ENCODE measurements around the gene ZNF408.
"Not testable (repeated sequence)": the region's sequence is repeated elsewhere in the genome, so short reads cannot be mapped to it uniquely, and the experiment has no call there.

Gene ZNF408

DNA sequence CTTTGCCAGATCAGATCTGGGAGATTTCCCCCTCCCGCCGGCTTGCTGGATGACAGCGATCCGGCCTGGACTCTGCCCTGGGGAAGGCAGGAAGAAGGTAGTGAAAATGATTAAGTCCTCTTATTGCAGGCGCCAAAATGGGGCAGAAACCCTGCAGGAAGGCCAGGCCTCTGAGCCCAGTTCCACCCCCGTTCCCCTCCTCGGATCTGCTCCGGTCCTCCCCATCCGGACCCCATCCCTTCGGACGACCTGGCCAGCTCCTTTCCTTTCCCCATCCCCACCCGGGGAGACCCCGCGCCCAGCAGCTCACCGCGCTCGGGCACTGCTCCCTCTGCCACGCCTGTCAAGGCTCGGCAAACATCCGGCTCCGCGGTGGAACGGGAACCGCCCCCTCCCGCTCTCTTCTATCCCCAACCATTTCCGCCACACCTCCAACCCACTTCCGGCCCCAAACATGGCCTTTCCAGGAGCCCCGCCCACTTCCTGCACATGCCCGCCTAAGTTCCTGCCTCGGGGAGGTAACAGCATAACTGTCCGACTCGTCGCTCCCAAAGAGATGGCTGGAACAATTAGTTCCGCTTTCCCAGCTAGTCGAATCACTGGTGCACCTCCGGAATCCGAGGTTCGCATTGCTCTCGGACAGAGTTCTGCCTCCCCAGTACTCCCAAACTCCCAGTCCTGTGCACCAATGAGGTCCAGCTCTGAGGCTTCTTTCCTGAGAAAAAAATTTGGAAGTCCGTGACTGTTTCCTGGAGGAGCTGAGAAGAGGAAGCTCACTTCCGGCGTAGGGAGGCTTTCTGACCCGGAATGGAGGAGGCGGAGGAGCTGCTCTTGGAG is at the start of gene ZNF408, which contains the start of gene ARHGAP1:
ZNF408 (plus strand) TSS at position 791 of the 837 bp plus-strand sequence; CDS start at position 808, 17 bp downstream.
ARHGAP1 (minus strand) TSS at position 379 of the 837 bp plus-strand sequence. CDS start 4,512 bp downstream, outside the sequence.
- peak; percentile 95 to 99 (median 97) for DNase-seq (ENCODE audit: low read depth in 3 of 3)

- no peak for DNase-seq (ENCODE audit: low read depth in 3 of 3)
Observed at GRCh38 chr11:46655631-46656030, 45.2 kb upstream of the ZNF408 start.

- no peak for DNase-seq (ENCODE audit: low read depth in 3 of 3)
Observed at GRCh38 chr11:46657186-46657585, 43.6 kb upstream of the ZNF408 start.

DNA sequence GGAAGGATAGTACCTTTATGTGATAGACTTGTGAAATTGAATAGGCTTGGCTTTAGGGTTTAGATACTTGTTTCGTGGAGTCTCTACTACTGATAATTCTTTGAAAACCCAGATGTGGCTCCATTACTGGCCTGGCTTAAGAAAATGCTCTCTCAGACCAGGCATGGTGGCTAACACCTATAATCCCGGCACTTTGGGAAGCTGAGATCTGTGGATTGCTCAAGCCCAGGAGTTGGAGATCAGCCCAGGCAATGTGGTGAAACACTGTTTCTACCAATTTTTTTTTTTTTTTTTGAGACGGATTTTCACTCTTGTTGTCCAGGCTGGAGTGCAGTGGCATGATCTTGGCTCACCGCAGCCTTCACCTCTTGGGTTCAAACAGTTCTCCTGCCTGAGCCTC is 42.6 kb upstream of the ZNF408 start:
- DNase-seq (ENCODE audit: low read depth in 3 of 3) = no peak

- DNase-seq (ENCODE audit: low read depth in 3 of 3) = no peak
Observed at GRCh38 chr11:46659908-46660307, 40.9 kb upstream of the ZNF408 start.

DNA sequence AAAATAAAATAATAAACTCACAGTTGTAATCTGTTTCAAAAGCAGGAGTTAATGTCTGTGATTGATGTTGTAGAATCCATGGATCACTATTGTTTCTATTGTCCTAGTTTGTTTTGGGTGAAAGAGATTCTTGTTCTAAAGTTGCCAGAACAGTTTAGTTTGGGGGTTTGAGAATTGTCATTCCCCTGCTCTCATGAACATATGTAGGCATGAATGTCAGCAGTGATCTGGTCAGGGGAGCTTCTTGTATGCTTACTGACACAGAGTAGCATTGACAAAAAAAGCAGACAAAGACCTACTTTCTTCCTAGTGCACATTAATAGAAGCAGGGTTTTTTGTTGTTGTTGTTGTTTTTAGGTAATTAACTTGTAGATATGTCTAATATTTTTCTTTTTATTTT is 39.0 kb upstream of the ZNF408 start:
- DNase-seq (ENCODE audit: low read depth in 3 of 3) = no peak

GRCh38 chr11:46662366-46662765 is 38.5 kb upstream of the ZNF408 start:
- DNase-seq (ENCODE audit: low read depth in 3 of 3) = no peak

- DNase-seq (ENCODE audit: low read depth in 3 of 3) = no peak
Observed at GRCh38 chr11:46663277-46663940, 37.4 kb upstream of the ZNF408 start.

DNA sequence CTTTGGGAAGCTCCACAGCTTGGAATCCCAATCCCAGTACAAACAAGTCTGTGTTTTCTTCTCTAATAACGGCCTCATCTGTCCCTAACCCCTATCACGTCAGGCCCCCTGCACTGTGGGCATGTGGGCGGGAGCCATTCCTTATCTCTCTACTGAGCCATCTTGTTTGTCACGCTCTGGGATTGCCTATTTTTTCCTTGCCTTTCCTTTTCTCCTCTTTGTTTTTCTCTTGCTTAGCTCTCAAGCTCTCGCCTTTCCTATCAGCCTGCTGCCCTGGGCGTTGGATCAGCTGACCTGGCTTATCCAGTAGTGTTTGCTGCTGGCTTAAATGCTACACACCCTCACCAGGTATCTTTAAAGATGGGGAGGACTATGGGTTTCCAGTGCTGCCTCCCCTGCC is 36.2 kb upstream of the ZNF408 start:
- DNase-seq (ENCODE audit: low read depth in 3 of 3) = no peak

DNA sequence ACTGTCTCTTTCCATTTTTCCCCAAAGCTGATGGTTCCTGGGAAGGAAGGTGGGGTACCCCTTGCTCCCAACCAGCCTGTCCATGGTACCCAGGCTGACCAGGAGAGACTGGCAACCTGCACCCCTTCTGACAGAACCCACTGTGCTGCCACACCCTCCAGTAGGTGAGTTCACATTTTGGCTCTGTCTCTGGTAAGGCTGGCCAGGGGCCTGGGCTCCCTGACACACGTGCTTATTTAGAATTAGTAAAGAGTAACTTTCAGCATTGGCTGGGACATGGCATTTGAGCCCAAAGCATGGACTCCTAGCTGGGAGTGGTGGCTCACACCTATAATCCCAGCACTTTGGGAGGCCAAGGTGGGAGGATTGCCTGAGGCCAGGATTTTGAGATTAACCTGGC is 35.5 kb upstream of the ZNF408 start:
- no peak for DNase-seq (ENCODE audit: low read depth in 3 of 3)

DNA sequence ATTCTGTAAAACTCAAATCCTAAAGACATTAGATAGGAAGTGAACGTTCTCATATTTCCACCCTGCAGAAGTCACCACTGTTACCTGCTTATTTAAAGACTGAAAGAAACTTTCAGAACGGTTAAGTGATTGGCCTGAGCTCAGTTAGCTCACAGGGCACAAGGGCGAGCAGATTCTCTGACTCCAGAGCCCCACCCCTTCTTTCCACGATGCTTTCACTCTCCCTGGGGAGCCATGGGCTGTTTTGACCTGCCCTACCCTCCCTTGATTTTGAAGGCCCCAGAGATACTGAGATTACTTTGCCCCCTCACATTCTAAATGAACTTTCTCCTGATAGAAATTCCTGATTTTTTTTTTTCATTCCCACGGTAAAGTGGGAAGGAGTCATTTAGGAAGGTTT is 34.3 kb upstream of the ZNF408 start:
- DNase-seq (ENCODE audit: low read depth in 3 of 3) = no peak

DNA sequence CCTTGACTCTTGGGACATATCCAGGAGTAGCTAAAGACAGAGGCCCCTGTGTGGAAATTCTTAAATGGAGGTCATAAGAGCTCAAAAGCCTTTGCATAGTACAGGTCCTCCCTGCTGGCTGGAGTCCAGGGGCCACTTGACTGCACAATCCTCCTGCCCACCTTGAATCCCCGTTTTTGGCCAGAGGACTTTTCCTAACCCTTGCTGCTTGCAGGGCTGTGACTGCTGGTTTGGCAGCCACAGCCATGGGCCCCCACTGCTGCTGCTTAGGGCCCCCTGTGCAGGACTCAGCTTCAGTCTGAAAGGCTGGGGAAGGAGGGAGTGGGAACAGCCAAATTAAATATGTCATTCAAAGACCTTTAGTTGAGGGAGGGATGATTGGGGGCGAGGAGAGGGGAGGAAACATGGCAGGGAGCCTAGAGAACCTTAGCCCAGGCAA is 33.8 kb upstream of the ZNF408 start:
- DNase-seq (ENCODE audit: low read depth in 3 of 3) = no peak

DNA sequence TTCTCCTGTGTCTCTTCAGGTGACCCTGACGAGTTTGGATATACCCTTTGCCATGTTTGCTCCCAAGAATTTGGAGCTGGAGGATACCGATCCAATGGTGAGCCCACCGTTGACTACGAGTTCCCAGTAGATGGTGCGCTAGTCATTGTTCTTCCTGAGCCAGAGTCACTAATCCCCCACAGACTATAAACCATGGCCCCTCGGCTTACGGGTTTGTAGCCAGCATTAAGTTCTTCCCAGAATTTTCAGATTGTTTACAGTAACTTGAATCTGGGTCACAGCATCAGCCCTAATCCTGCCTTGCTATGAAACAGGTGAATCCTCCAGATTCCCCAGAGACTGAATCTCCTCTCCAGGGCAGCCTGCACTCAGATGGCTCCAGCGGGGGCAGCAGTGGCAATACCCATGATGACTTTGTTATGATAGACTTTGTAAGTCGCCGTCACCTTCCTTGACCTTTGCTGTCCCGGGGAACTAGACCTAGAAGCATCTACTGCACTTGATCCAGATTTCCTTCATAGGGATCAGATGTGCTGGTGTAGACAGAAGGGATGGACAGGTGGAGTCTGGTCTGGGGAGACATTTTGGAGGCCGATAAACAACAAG is 32.2 kb upstream of the ZNF408 start:
- no peak for DNase-seq (ENCODE audit: low read depth in 3 of 3)

DNA sequence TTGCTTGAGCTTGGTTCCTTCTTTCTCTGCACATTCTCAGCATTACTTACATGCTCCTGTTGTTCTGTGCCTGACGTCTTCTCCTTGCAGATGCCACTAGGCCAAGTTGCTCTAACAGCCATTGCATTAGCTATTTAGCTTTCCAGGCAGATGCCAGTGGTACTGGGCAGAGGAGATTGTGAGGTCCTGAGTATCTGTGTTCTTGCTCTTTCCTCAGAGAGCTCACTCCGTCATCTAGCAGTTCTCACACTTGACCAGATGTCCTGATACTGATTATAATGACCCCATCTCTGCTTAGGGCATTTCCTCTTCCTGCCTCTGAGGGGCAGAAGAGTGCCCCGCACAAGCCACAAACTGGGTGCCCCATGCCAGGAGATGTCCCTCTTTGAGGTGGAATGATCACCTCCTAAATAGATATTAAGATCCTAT is 31.1 kb upstream of the ZNF408 start:
- no peak for DNase-seq (ENCODE audit: low read depth in 3 of 3)

DNA sequence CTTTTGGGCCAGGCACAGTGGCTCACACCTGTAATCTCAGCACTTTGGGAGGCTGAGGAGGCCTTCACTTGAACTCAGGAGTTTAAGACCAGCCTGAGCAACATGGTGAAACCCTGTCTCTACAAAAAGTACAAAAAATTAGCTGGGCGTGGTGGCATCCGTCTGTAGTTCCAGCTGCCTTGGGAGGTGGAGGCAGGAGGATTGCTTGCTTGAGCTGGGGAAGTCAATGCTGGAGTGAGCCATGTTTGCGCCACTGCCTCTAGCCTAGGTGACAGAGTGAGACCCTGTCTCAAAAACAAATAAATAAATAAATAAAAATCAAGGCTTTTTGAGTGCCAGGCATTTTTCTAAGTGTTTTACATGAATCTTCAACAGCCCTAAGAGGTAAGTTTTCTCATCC is 30.3 kb upstream of the ZNF408 start:
- not testable (repeated sequence) for DNase-seq (ENCODE audit: low read depth in 3 of 3)

DNA sequence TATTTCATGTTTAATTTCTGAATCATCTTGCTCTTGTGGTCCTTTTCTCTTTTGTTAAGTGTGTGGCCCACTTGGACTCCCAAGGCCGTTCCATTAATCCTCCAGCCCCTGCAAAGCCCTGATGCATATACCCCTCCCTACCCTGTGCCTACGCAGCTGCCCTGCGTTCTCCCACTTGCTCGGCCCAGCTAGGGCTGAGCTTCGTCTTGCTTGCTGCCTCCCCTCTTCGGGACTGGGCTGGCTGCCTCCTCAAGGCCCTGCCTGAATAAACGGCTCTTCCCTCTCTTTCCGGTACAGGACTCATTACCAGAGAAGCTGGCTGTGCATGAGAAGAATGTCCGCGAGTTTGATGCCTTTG is 28.9 kb upstream of the ZNF408 start:
- DNase-seq (ENCODE audit: low read depth in 3 of 3) = no peak

DNA sequence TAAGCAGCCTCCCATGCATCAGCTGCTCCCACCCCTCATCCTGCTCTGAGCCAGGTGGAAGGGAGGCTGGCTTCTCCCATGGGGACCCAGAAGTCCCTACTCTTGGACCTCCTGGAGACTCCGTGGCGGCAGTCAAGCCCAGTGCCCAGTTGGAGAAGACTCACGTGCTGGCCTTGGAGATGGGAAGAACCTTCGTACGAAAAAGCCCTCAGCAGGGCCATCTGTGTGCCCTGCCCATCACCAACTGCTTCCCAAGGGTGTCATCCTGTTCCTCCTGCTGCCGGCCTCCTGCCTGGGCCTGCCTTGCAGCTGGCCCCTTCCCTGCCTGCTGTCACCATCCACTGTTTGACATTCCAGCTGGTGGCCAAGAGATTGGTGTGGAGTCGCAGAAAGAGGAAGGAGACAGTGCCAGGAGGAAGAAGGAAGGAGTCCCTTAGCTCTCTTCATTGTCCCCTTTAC is 28.4 kb upstream of the ZNF408 start:
- DNase-seq (ENCODE audit: low read depth in 3 of 3) = no peak

DNA sequence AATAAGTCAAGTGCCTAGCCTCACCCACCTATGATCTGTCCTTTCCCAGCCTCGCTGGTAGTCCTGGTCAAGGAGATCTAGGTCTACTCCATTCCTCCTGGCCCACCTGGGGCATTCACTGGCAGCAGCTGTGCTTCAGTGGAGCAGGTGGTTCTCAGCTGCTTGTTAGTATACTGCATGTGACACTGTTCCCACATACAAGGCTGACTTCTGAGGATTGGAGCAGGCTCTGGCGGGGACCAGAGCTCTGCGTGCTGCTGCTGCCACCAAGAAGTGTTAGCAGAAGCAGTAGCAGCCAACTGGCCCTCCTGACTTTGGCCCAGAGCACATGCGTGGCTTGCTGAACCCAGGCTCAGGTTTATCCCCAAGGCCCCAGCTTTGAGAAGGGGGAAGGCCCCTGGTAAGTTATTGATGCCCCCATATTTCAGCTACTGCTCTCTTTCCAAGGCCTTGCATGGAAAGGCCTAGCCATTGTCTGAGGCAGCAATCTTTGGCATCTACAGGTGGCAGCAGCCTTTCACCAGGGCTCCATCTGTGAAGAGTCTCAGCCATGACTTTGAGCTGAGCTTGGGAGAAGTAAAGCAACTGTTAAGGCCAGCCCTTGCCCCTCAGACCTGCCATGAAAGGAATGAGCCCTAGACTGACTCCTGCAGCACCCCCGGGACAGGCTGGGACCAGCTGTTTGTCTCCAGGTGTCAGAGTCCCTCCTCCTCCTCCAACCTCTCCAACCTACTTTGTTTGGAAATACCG is 26.9 kb upstream of the ZNF408 start:
- no peak for DNase-seq (ENCODE audit: low read depth in 3 of 3)

DNA sequence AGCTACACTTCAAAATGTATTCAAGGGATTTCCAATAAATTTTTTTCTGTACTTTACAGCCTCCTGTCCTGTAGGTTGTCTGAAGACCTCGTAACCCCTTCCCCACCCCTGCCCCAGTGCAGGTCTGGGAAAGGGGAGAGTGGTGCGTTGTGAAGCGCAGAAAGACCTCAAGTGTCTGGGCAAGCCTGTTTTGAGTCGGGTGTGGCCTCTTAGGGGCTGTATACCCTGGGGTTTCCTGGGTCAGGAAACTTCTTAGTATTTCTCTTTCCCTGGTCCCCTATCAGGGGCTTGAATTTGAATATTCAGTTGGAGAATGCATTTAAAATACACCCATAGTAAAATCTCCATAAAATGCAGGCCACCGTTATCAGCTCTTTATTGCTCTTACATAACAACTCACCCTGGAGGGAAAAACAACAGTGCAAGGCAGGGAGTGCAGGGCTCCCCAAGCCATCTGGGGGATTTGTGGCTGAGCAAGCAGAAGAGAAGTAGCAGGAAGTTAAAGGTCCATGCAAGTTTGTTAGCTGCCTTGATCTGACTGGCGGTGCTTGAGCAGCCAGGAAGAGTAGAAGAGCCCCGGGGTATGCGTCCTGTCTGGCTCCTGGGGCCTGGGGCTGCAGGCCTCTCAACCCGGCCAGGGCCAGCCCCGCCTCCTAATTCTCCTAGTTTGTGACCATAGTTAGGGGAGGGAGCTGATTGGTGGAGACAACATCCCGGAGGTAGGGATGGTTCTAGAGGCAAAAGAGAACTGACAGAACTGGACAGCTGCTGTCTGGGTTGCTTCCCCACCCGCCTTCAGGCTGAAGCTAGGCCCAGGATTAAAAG is 26.2 kb upstream of the ZNF408 start:
- no peak for DNase-seq (ENCODE audit: low read depth in 3 of 3)

DNA sequence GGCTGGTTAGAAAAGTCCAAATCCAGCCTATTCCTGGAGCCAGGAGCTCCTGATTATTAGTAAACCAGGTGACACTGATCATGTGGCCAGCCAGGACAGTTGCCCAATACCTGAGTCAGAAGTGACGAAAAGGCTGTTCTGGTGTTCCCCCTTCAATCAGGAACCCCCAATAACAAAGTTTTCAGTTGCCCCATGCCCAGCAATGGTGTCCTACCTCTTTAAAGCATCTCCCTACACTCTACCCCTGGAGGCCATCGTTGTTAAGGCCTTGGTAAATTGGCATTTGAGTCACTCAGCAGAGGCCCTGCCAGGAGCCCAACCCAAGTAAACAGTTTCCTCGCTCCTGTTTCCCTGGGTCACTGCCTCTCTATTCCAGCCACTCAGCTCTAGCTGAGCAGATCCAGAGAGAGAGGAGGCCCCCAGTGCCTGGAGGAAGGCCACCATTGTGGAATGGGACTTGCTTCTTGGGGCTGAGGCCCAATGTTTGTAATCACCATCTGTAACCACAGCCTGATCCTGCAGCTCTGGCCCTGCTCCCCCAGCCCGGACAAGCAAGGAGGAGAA is 25.5 kb upstream of the ZNF408 start:
- DNase-seq (ENCODE audit: low read depth in 3 of 3) = no peak

- DNase-seq (ENCODE audit: low read depth in 3 of 3) = no peak
Observed at GRCh38 chr11:46675949-46676348, 24.9 kb upstream of the ZNF408 start.
